ENCODE measurements around the gene NELFE. TPM values are rescaled to one million over a fixed set of nuclear protein-coding genes. Genes with fewer than 3 reads are reported as not detected.

The NELFE gene
- polyA plus RNA-seq, 1 experiment, result 69.6 TPM

DNA sequence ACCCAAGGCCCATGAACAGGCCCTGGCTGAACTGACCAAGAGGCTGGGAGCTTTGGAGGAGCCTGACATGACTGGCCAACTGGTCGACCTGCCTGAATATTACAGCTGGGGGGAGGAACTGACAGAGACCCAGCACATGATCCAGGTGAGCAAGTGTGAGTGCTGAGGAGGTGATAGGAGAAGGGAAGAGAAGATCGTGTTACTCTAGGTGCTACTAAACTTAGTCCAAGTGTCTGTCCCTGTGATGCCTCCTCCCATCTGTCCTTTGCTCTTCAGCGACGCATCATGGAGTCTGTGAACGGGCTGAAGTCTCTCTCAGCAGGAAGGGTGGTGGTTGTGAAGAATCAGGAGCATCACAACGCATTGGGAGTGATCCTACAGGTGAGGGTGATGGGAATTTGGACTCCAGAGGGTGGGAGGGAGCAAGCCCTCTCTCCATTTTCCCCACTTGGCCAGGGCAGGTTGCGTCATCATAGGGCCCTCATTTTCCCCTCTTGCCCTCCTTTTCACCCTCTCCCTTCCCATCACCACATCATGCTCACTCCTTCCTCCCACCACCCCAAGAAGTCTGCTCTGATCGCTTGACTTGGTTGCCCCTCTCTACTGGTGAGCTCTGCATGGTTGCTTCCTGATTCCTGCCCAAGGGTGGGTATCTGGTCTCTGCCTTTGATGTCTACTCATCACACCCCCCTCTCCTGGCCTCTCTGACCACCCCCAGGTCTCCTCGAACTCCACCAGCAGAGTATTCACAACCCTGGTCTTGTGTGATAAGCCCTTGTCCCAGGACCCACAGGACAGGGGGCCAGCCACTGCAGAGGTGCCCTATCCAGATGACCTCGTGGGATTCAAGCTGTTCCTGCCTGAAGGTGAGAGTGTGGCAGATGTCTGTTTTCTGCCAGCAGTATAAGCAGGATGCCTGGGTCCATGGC is 8.5 kb upstream of the NELFE start:
- Histone ChIP-seq H3K4me3 (ENCODE audit: low read depth, low read length) (no peak overlapping the region), H3K36me3 (ENCODE audit: control insufficient read depth, insufficient read depth, low read length) (peaks cover 46% of the 10 kb centered on the region), H3K27me3 (ENCODE audit: control insufficient read depth, insufficient read depth, low read length) (no peaks in the 10 kb centered on the region)
- no peak for DNase-seq (ENCODE audit: low read depth)
- TF ChIP-seq, protein P1, sequence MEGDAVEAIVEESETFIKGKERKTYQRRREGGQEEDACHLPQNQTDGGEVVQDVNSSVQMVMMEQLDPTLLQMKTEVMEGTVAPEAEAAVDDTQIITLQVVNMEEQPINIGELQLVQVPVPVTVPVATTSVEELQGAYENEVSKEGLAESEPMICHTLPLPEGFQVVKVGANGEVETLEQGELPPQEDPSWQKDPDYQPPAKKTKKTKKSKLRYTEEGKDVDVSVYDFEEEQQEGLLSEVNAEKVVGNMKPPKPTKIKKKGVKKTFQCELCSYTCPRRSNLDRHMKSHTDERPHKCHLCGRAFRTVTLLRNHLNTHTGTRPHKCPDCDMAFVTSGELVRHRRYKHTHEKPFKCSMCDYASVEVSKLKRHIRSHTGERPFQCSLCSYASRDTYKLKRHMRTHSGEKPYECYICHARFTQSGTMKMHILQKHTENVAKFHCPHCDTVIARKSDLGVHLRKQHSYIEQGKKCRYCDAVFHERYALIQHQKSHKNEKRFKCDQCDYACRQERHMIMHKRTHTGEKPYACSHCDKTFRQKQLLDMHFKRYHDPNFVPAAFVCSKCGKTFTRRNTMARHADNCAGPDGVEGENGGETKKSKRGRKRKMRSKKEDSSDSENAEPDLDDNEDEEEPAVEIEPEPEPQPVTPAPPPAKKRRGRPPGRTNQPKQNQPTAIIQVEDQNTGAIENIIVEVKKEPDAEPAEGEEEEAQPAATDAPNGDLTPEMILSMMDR (IDR thresholded peaks at IDR 0.05; ENCODE audit: insufficient read depth, low read depth, low read length), result no peak
- ChIA-PET POLR2A (no interaction called here), CTCF (interaction anchor here (0.6 to 3.9 kb wide), 2 partner anchors 15 to 33 kb away, joined by 3 to 17 read pairs; no protein-coding TSS in a partner anchor)

DNA sequence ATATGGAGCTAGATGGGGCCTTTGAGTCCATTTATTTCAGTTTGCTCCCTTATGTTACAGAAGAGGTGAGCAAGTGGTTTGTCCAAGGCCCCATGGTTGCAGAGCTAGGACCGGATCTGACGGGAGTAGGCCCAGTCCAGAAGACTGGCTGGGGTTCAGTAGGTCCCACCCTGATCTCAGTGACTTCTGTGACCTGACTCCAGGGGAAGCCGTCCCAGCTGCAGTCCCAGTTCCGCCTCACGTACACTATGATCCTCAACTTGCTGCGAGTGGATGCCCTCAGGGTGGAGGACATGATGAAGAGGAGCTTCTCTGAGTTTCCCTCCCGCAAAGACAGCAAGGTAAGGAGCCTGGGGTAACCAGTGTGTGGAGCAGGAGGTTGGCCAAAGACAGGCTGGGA is 7.7 kb upstream of the NELFE start:
- POLR2A ChIA-PET, result no interaction called here
- Histone ChIP-seq H3K36me3 (ENCODE audit: control insufficient read depth, insufficient read depth, low read length) (peaks cover 52% of the 10 kb centered on the region), H3K27me3 (ENCODE audit: control insufficient read depth, insufficient read depth, low read length) (no peaks in the 10 kb centered on the region), H3K4me3 (ENCODE audit: low read depth, low read length) (no peak overlapping the region)
- no peak for DNase-seq (ENCODE audit: low read depth)
- TF ChIP-seq, protein P1 (IDR thresholded peaks at IDR 0.05; ENCODE audit: insufficient read depth, low read depth, low read length), result no peak
- CTCF ChIA-PET, result no interaction called here

DNA sequence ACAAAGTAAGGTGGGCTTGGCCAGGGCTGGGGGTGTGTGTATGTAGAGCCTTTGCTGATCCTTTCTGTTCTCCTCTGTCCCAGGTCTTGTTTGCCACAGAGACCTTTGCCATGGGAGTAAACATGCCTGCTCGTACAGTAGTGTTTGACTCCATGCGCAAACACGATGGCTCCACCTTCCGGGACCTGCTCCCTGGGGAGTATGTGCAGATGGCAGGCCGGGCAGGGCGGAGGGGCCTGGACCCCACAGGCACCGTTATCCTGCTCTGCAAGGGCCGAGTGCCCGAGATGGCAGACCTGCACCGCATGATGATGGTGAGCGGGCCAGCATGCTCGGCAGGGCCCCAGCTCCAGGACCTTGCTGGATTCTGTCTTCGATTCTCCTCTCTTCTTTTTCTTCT is 6.9 kb upstream of the NELFE start:
- POLR2A ChIA-PET, result no interaction called here
- TF ChIP-seq, protein P1 (IDR thresholded peaks at IDR 0.05; ENCODE audit: insufficient read depth, low read depth, low read length), result no peak
- Histone ChIP-seq H3K36me3 (ENCODE audit: control insufficient read depth, insufficient read depth, low read length) (peaks cover 55% of the 10 kb centered on the region), H3K27me3 (ENCODE audit: control insufficient read depth, insufficient read depth, low read length) (no peaks in the 10 kb centered on the region), H3K4me3 (ENCODE audit: low read depth, low read length) (no peak overlapping the region)
- DNase-seq (ENCODE audit: low read depth), result no peak
- CTCF ChIA-PET, result interaction anchor here (1.0 kb wide), 1 partner anchor 14 kb away, joined by 3 read pairs; no protein-coding TSS in a partner anchor

DNA sequence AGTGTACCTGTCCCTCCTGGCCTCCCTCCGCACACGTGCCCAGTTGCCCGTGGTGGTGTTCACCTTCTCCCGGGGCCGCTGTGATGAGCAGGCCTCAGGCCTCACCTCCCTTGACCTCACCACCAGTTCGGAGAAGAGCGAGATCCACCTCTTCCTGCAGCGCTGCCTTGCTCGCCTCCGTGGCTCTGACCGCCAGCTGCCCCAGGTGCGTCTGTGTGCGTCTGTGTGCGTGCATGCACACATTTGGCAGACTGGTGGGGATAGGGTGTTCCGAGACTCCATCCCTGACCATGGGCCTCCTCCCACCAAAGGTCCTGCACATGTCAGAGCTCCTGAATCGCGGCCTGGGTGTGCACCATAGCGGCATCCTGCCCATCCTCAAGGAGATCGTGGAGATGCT is 5.2 kb upstream of the NELFE start:
- H3K27me3 ChIP-seq (ENCODE audit: control insufficient read depth, insufficient read depth, low read length), result no peaks in the 10 kb centered on the region
- CTCF ChIA-PET, result no interaction called here
- H3K4me3 ChIP-seq (ENCODE audit: low read depth, low read length), result no peak overlapping the region
- TF ChIP-seq, protein P1 (IDR thresholded peaks at IDR 0.05; ENCODE audit: insufficient read depth, low read depth, low read length), result no peak
- POLR2A ChIA-PET, result no interaction called here
- H3K36me3 ChIP-seq (ENCODE audit: control insufficient read depth, insufficient read depth, low read length), result peaks cover 44% of the 10 kb centered on the region
- no peak for DNase-seq (ENCODE audit: low read depth)

DNA sequence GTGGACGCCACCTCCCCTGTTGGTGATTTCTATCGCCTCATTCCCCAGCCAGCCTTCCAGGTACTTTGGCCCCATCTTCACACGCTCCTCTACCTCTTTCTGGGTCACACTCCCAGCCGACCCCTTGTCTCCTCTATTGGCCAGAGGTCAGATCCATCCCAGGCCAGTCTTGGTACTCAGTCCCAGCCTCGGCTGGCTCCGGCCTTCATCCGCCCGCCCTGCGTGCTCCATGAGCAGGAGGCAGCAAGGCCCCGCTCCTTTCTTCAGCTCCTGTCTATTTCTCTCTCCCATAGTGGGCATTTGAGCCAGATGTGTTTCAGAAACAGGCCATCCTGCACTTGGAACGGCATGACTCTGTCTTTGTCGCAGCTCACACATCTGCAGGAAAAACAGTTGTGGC is 2.8 kb upstream of the NELFE start:
- DNase-seq (ENCODE audit: low read depth), result no peak
- Histone ChIP-seq H3K27me3 (ENCODE audit: control insufficient read depth, insufficient read depth, low read length) (no peaks in the 10 kb centered on the region), H3K4me3 (ENCODE audit: low read depth, low read length) (no peak overlapping the region), H3K36me3 (ENCODE audit: control insufficient read depth, insufficient read depth, low read length) (peaks cover 33% of the 10 kb centered on the region)
- TF ChIP-seq, protein P1 (IDR thresholded peaks at IDR 0.05; ENCODE audit: insufficient read depth, low read depth, low read length), result no peak
- POLR2A ChIA-PET, result no interaction called here
- CTCF ChIA-PET, result no interaction called here
